IMR-90 (cell line): ENCODE data around the gene CTNNBIP1. TPM values are rescaled to one million over a fixed set of nuclear protein-coding genes. Genes with fewer than 3 reads are reported as not detected.

Source experiments
- ATAC-seq: fragments of 200-7000 bp; cut with Tn5 transposase; 2 replicates; pipeline ENCODE4 v1.9.1; 2020; ENCODE audit warnings: low read depth, mild to moderate bottlenecking, moderate library complexity
- BruUV-seq: library from RNA; stranded (reverse); fragments of 400-500 nt; replicated peaks from 2 replicates; lab custom pipeline; 2021; lab: Mats Ljungman, UMichigan
- CTCF ChIA-PET: fragments of 300-600 bp; formaldehyde crosslinking; extraction: SDS; loops from one replicate; lab custom pipeline; 2021; ENCODE audit warnings: antibody characterized with exemption; lab: Yijun Ruan, JAX
- POLR2A ChIA-PET: fragments of 300-600 bp; sonication (Branson Sonifier 250); formaldehyde crosslinking; loops from one replicate; lab custom pipeline; 2022; ENCODE audit warnings: antibody characterized with exemption; ENCODE audit not compliant: unreplicated experiment; lab: Charles Lee
- DNase-seq: peaks from one replicate; pipeline ENCODE4 v3.0.0; 2013
- H2AFZ ChIP-seq: replicated peaks from 2 replicates; pipeline ENCODE3; 2013; ENCODE audit warnings: low read length, mild to moderate bottlenecking; ENCODE audit not compliant: poor library complexity
- H2AK5ac ChIP-seq: 2 replicates; pipeline ENCODE4 v1.6.1; 2013; ENCODE audit warnings: low read depth, low read length, inconsistent platforms
- H2AK9ac ChIP-seq: replicated peaks from 2 replicates; pipeline ENCODE3; 2013; ENCODE audit warnings: mild to moderate bottlenecking, low read depth, low read length, moderate library complexity; ENCODE audit not compliant: poor library complexity
- H2BK120ac ChIP-seq: 2 replicates; pipeline ENCODE4 v1.6.1; 2013; ENCODE audit warnings: low read depth, low read length, inconsistent platforms
- H2BK15ac ChIP-seq: 3 replicates; pipeline ENCODE4 v1.6.1; 2013; ENCODE audit warnings: low read depth, low read length, inconsistent platforms
- H2BK20ac ChIP-seq: 2 replicates; pipeline ENCODE4 v1.6.1; 2013; ENCODE audit warnings: low read depth, mild to moderate bottlenecking, inconsistent platforms, low read length, moderate library complexity
- H2BK5ac ChIP-seq: 2 replicates; pipeline ENCODE4 v1.6.1; 2013; ENCODE audit warnings: mild to moderate bottlenecking, low read depth, low read length, inconsistent platforms; ENCODE audit not compliant: poor library complexity, severe bottlenecking
- H3K14ac ChIP-seq: replicated peaks from 2 replicates; pipeline ENCODE4 v1.6.1; 2013; ENCODE audit warnings: low read depth, low read length, inconsistent platforms
- H3K18ac ChIP-seq: 2 replicates; pipeline ENCODE4 v1.6.1; 2013; ENCODE audit warnings: low read depth, low read length, control low read depth
- H3K23ac ChIP-seq: 2 replicates; pipeline ENCODE4 v1.6.1; 2013; ENCODE audit warnings: low read depth, low read length, inconsistent platforms
- H3K27ac ChIP-seq: 2 replicates; pipeline ENCODE4 v1.5.1; 2013; ENCODE audit warnings: mild to moderate bottlenecking, control low read depth, low read length; ENCODE audit not compliant: insufficient read depth
- H3K27me3 ChIP-seq: 2 replicates; pipeline ENCODE4 v1.6.1; 2013; ENCODE audit warnings: low read length; ENCODE audit not compliant: control insufficient read depth, insufficient read depth
- H3K36me3 ChIP-seq: 2 replicates; pipeline ENCODE4 v1.6.1; 2013; ENCODE audit warnings: low read length, mixed read lengths; ENCODE audit not compliant: control insufficient read depth, insufficient read depth
- H3K4ac ChIP-seq: 2 replicates; pipeline ENCODE4 v1.6.1; 2013; ENCODE audit warnings: low read depth, low read length, inconsistent platforms
- H3K4me1 ChIP-seq: 2 replicates; pipeline ENCODE4 v1.6.1; 2013; ENCODE audit warnings: low read length, mixed read lengths; ENCODE audit not compliant: control insufficient read depth, insufficient read depth
- H3K4me2 ChIP-seq: 2 replicates; pipeline ENCODE4 v1.6.1; 2013; ENCODE audit warnings: low read depth, mild to moderate bottlenecking, control low read depth, low read length, moderate library complexity
- H3K4me3 ChIP-seq: 2 replicates; pipeline ENCODE4 v1.5.1; 2013; ENCODE audit warnings: low read depth, mild to moderate bottlenecking, control low read depth, low read length, moderate library complexity; ENCODE audit not compliant: insufficient read depth
- H3K56ac ChIP-seq: 2 replicates; pipeline ENCODE4 v1.6.1; 2013; ENCODE audit warnings: low read length, inconsistent platforms; ENCODE audit not compliant: insufficient read depth; ENCODE audit errors: extremely low read depth
- H3K79me1 ChIP-seq, 2 experiments: 2 replicates each; pipeline ENCODE4 v1.6.1; 2013; ENCODE audit warnings: low read length in 2 of 2, inconsistent platforms in 1 of 2, low read depth in 1 of 2
- H3K9ac ChIP-seq: 2 replicates; pipeline ENCODE4 v1.6.1; 2013; ENCODE audit warnings: low read depth, low read length, control low read depth
- H3K9me1 ChIP-seq: 2 replicates; pipeline ENCODE4 v1.6.1; 2013; ENCODE audit warnings: low read length, inconsistent platforms; ENCODE audit not compliant: insufficient read depth
- H3K9me3 ChIP-seq: 2 replicates; pipeline ENCODE4 v1.6.1; 2013; ENCODE audit warnings: low read length; ENCODE audit not compliant: control insufficient read depth, insufficient read depth
- H4K20me1 ChIP-seq: 2 replicates; pipeline ENCODE4 v1.6.1; 2013; ENCODE audit warnings: low read length, inconsistent platforms; ENCODE audit not compliant: insufficient read depth
- H4K5ac ChIP-seq: 2 replicates; pipeline ENCODE4 v1.6.1; 2013; ENCODE audit warnings: mild to moderate bottlenecking, low read depth, low read length, control low read depth
- H4K8ac ChIP-seq, 2 experiments: 2 replicates each; pipeline ENCODE4 v1.6.1; 2013; ENCODE audit warnings: low read depth in 2 of 2, low read length in 2 of 2, control low read depth in 1 of 2, inconsistent platforms in 1 of 2
- H4K91ac ChIP-seq: 2 replicates; pipeline ENCODE4 v1.6.1; 2013; ENCODE audit warnings: low read depth, low read length, inconsistent platforms; ENCODE audit not compliant: insufficient read depth
- CEBPB ChIP-seq: IDR thresholded peaks from 2 replicates; pipeline ENCODE4 v1.6.1; 2012; ENCODE audit warnings: low read depth, low read length, improper control_type of control experiment
- CHD1 ChIP-seq: IDR thresholded peaks from 2 replicates; pipeline ENCODE4 v1.6.1; 2012; ENCODE audit warnings: low read depth, low read length, improper control_type of control experiment
- CTCF ChIP-seq: conservative IDR thresholded peaks from 2 replicates; pipeline ENCODE4 v1.5.1; 2012; ENCODE audit warnings: mild to moderate bottlenecking, low read depth, low read length, improper control_type of control experiment
- ELK1 ChIP-seq: fragments of 150-350 bp; IDR thresholded peaks from 2 replicates; pipeline ENCODE4 v1.6.1; 2016; ENCODE audit warnings: low read depth, mild to moderate bottlenecking, low read length, moderate library complexity, borderline replicate concordance
- FOS ChIP-seq: fragments of 150-350 bp; IDR thresholded peaks from 2 replicates; pipeline ENCODE4 v1.6.1; 2016; ENCODE audit warnings: low read depth, low read length
- MAFK ChIP-seq: IDR thresholded peaks from 2 replicates; pipeline ENCODE4 v1.6.1; 2012; ENCODE audit warnings: low read depth, low read length, improper control_type of control experiment
- MAZ ChIP-seq: IDR thresholded peaks from 2 replicates; pipeline ENCODE4 v1.6.1; 2012; ENCODE audit warnings: low read depth, mild to moderate bottlenecking, low read length, improper control_type of control experiment, moderate library complexity, borderline replicate concordance
- MXI1 ChIP-seq: IDR thresholded peaks from 2 replicates; pipeline ENCODE4 v1.6.1; 2012; ENCODE audit warnings: low read depth, mild to moderate bottlenecking, low read length, moderate library complexity, borderline replicate concordance
- NFE2L2 ChIP-seq: fragments of 150-350 bp; IDR thresholded peaks from 2 replicates; pipeline ENCODE4 v1.6.1; 2016; ENCODE audit warnings: low read depth, mild to moderate bottlenecking, low read length
- RAD21 ChIP-seq: IDR thresholded peaks from 2 replicates; pipeline ENCODE4 v1.6.1; 2012; ENCODE audit warnings: low read length, improper control_type of control experiment
- RCOR1 ChIP-seq: IDR thresholded peaks from 2 replicates; pipeline ENCODE4 v1.6.1; 2012; ENCODE audit warnings: mild to moderate bottlenecking, low read length, improper control_type of control experiment; ENCODE audit not compliant: insufficient replicate concordance
- RFX5 ChIP-seq: IDR thresholded peaks from 2 replicates; pipeline ENCODE4 v1.8.0; 2012; ENCODE audit warnings: low read depth, mild to moderate bottlenecking, low read length, moderate library complexity
- SMC3 ChIP-seq: fragments of 150-350 bp; IDR thresholded peaks from 2 replicates; pipeline ENCODE4 v1.6.1; 2016; ENCODE audit warnings: low read depth, mild to moderate bottlenecking, antibody characterized with exemption, low read length, moderate library complexity
- USF2 ChIP-seq: fragments of 150-350 bp; IDR thresholded peaks from 2 replicates; pipeline ENCODE4 v1.6.1; 2017; ENCODE audit warnings: mild to moderate bottlenecking, antibody characterized with exemption, low read length, low read depth
- WGBS, 2 experiments: methylation state at CpG; one replicate each; pipeline versions ENCODE4 v1.1.5 to v1.1.7; 2013; ENCODE audit warnings: missing lambda C conversion rate in 2 of 2; ENCODE audit not compliant: insufficient read length in 1 of 2; ENCODE audit errors: extremely low coverage in 2 of 2; 5-methylcytosine and 5-hydroxymethylcytosine counted together
- dilution Hi-C: fragments of 300-500 bp; cut with HindIII; formaldehyde crosslinking; loops from one replicate; pipeline ENCODE4 v1.14.3; 2018; ENCODE audit warnings: low sequenced_read_pairs; ENCODE audit not compliant: unreplicated experiment
- in situ Hi-C: fragments of 300-500 bp; cut with MboI; formaldehyde crosslinking; loops from 3 replicates; pipeline ENCODE4 v1.14.3; 2019; ENCODE audit warnings: low sequenced_read_pairs, inconsistent platforms, mixed read lengths
- intact Hi-C: fragments of 100-400 bp; cut with micrococcal nuclease; formaldehyde crosslinking; loops from 2 replicates; pipeline ENCODE4 v1.10.0; 2022
- polyA plus RNA-seq, 3 experiments: library from polyadenylated mRNA; depleted of rRNA; stranded (reverse); fragments of >200 nt; gene quantifications; 2 replicates each; pipeline ENCODE4 v1.2.3, GENCODE V29; 2012; ENCODE audit warnings: low replicate concordance in 1 of 3
- total RNA-seq: library from RNA; depleted of rRNA; stranded (reverse); fragments of >200 nt; gene quantifications from 2 replicates; pipeline ENCODE4 v1.2.3, GENCODE V29; 2012

CTNNBIP1 gene
- total and polyA plus RNA-seq, 2 of the 4 experiments (the other 2 are of a cell fraction) = 24.7 to 28.5 TPM

- no peaks in the 10 kb centered on the region for H3K9me1 ChIP-seq
- no peak overlapping the region for H3K14ac ChIP-seq
- H3K36me3 ChIP-seq = peaks cover 11% of the 10 kb centered on the region; the same call in 1 of the 2 replicates
- no peak for DNase-seq
- H3K27me3 ChIP-seq = no peaks in the 10 kb centered on the region
- ATAC-seq = no peak
- no peak overlapping the region for H3K23ac ChIP-seq
- no peak overlapping the region for H4K5ac ChIP-seq
- no peak overlapping the region for H4K8ac ChIP-seq
- H3K4me2 ChIP-seq = no peak overlapping the region
- no peak overlapping the region for H3K4me3 ChIP-seq
- no peaks in the 10 kb centered on the region for H3K9me3 ChIP-seq
- H3K4me1 ChIP-seq = peaks cover 5% of the 10 kb centered on the region
- no peak overlapping the region for H2AK9ac ChIP-seq
- H4K20me1 ChIP-seq = 0 out of 2 replicates have a peak, but pooled peaks cover 4% of the 10 kb centered on the region
- 86% methylated on average over 2 of the region's 9 CpGs; no CpG with 5 or more reads in 1 of the 2 experiments for WGBS, 2 experiments
- no peak overlapping the region for H3K56ac ChIP-seq
- no peak overlapping the region for H3K4ac ChIP-seq
- H2AK5ac ChIP-seq = no peak overlapping the region
- H3K18ac ChIP-seq = no peak overlapping the region
- no peak overlapping the region for H3K27ac ChIP-seq
- no peak overlapping the region for H4K91ac ChIP-seq
- no peak overlapping the region for H2BK120ac ChIP-seq
- dilution Hi-C loops (no loop called here), intact Hi-C loops (no loop called here), in situ Hi-C loops (loop anchor here (5.0 kb wide), 1 partner anchor 71 kb away; the partner anchor contains the start of genes LZIC and NMNAT1)
- no peak for TF ChIP-seq CHD1
- TF ChIP-seq SMC3 = no peak
- TF ChIP-seq FOS = no peak
- TF ChIP-seq MAFK = no peak
- TF ChIP-seq RFX5 = no peak
- TF ChIP-seq CEBPB = no peak
- TF ChIP-seq CTCF = no peak
- TF ChIP-seq MAZ = no peak
- TF ChIP-seq USF2 = no peak
- TF ChIP-seq NFE2L2 = no peak
- no peak for TF ChIP-seq MXI1
- no peak for TF ChIP-seq RAD21
- TF ChIP-seq ELK1 = no peak
- TF ChIP-seq RCOR1 = no peak
- no peak overlapping the region for H2BK5ac ChIP-seq
- no peak overlapping the region for H2BK15ac ChIP-seq
- no peak overlapping the region for H3K9ac ChIP-seq
- H2AFZ ChIP-seq = no peak overlapping the region
- peaks cover 0 to 3% of the 10 kb centered on the region in 2 experiments; a peak in 3 of 4 replicates for H3K79me1 ChIP-seq
- POLR2A ChIA-PET = no interaction called here
- no peak overlapping the region for H2BK20ac ChIP-seq
- BruUV-seq = no TSS peak
- CTCF ChIA-PET = no interaction called here
Observed at GRCh38 chr1:9871021-9871420, 39.0 kb downstream of the CTNNBIP1 start.
